Measurements from ENCODE around the gene SDK1. TPM values are rescaled to one million over a fixed set of nuclear protein-coding genes. Genes with fewer than 3 reads are reported as not detected.

The SDK1 gene
- total and polyA plus RNA-seq, 2 of the 8 experiments (the other 6 are each of a cell fraction or from before 2014, with no cell fraction given), result 3.3 to 7.2 TPM

- H3K14ac ChIP-seq (ENCODE audit: insufficient read length), result no peak overlapping the region
- H3K79me1 ChIP-seq (ENCODE audit: low read depth, low read length), result no peaks in the 10 kb centered on the region
- H2BK5ac ChIP-seq (ENCODE audit: low read depth, low read length), result no peak overlapping the region
- H3K36me3 ChIP-seq (ENCODE audit: control insufficient read depth in 2 of 4, insufficient read depth in 4 of 4, low read length in 3 of 4), result no peaks in the 10 kb centered on the region
- no peak overlapping the region for H3K4me2 ChIP-seq (ENCODE audit: insufficient read depth in 1 of 2, low read depth in 2 of 2, low read length in 2 of 2)
- no peak overlapping the region for H4K8ac ChIP-seq (ENCODE audit: extremely low read depth, insufficient read depth, low read length)
- H2BK15ac ChIP-seq (ENCODE audit: low read length), result no peak overlapping the region
- no peaks in the 10 kb centered on the region; a peak in 2 of 7 replicates for H3K27me3 ChIP-seq (replicated peaks in 1 of 4; ENCODE audit: control insufficient read depth in 3 of 4, extremely low read depth in 1 of 4, insufficient read depth in 3 of 4, low read length in 3 of 4)
- DNase-seq (ENCODE audit: low read depth in 1 of 2, low spot score in 2 of 2), result no peak
- no peak overlapping the region for H3K18ac ChIP-seq (ENCODE audit: extremely low read depth, low read length)
- no peak overlapping the region for H2BK12ac ChIP-seq (ENCODE audit: low read depth, low read length)
- no peak overlapping the region for H2AFZ ChIP-seq (ENCODE audit: low read length)
- no peaks in the 10 kb centered on the region for H3K23me2 ChIP-seq (ENCODE audit: low read depth, low read length)
- no peak overlapping the region for H2BK20ac ChIP-seq (ENCODE audit: low read length)
- ChIA-PET POLR2A (ENCODE audit: partially characterized antibody) (no interaction called here), CTCF (ENCODE audit: partially characterized antibody) (interaction anchor here (0.6 to 1.5 kb wide), 4 partner anchors 34 to 471 kb away, joined by 3 to 4 read pairs (median 3); no protein-coding TSS in a partner anchor)
- no peak overlapping the region for H3K56ac ChIP-seq (replicated peaks; ENCODE audit: insufficient read length, low read depth, low read length)
- H3K4me1 ChIP-seq (replicated peaks in 1 of 4; ENCODE audit: control insufficient read depth in 3 of 4, insufficient read depth in 4 of 4, low read length in 3 of 4), result peaks cover 0 to 5% (median 1%) of the 10 kb centered on the region in 4 experiments; a peak in 2 of 7 replicates
- H3K79me2 ChIP-seq (ENCODE audit: control insufficient read depth in 1 of 2, insufficient read depth in 2 of 2, low read length in 2 of 2), result no peaks in the 10 kb centered on the region
- H4K5ac ChIP-seq (ENCODE audit: insufficient read length, low read depth, low read length), result no peak overlapping the region
- H3K9me3 ChIP-seq (ENCODE audit: insufficient read depth in 2 of 2, low read depth in 1 of 2, low read length in 1 of 2), result no peaks in the 10 kb centered on the region
- H3K27ac ChIP-seq (ENCODE audit: low read depth, low read length), result no peak overlapping the region
- H2BK120ac ChIP-seq (replicated peaks; ENCODE audit: low read depth, low read length), result no peak overlapping the region
- H3K4me3 ChIP-seq (ENCODE audit: extremely low read depth in 1 of 4, insufficient read depth in 2 of 4, low read depth in 3 of 4, low read length in 4 of 4), result no peak overlapping the region
- no peak overlapping the region for H3K9ac ChIP-seq (replicated peaks in 1 of 4; ENCODE audit: extremely low read depth in 1 of 4, low read depth in 3 of 4, low read length in 3 of 4)
- H2AK5ac ChIP-seq (ENCODE audit: low read depth, low read length), result no peak overlapping the region
- no peak overlapping the region for H3K4ac ChIP-seq (replicated peaks; ENCODE audit: insufficient read length, low read depth, low read length)
- 76% methylated on average over 6 of the region's 6 CpGs; no CpG with 5 or more reads in 1 of the 2 experiments for WGBS, 2 experiments (ENCODE audit: extremely low coverage in 1 of 2, insufficient coverage in 1 of 2, insufficient read length in 1 of 2, insufficient replicate concordance in 2 of 2, low coverage in 1 of 2, low lambda C conversion rate in 2 of 2, missing lambda C conversion rate in 1 of 2)
- H4K91ac ChIP-seq (replicated peaks; ENCODE audit: insufficient read length, low read length), result no peak overlapping the region
- H3K23ac ChIP-seq (ENCODE audit: insufficient read length), result no peak overlapping the region
- FAIRE-seq, result no peak
- peaks cover 0 to 2% of the 10 kb centered on the region in 2 experiments for H4K20me1 ChIP-seq (replicated peaks in 1 of 2; ENCODE audit: control insufficient read depth in 1 of 2, insufficient read depth in 2 of 2, low read length in 2 of 2)
- no peak for TF ChIP-seq ZNF274 (IDR thresholded peaks at IDR 0.05; ENCODE audit: borderline replicate concordance, extremely low read depth, low read length)
- TF ChIP-seq RAD21 (IDR thresholded peaks at IDR 0.05 in 1 of 2, conservative IDR thresholded peaks at IDR 0.05 in 1 of 2; ENCODE audit: low read depth in 2 of 2, low read length in 2 of 2), result no peak
- TF ChIP-seq RBBP5 (IDR thresholded peaks at IDR 0.05; ENCODE audit: borderline replicate concordance, low read depth, low read length), result no peak
- TF ChIP-seq EZH2 (IDR thresholded peaks at IDR 0.05; ENCODE audit: low read depth, low read length, severe bottlenecking), result no peak
- TF ChIP-seq, protein P1, sequence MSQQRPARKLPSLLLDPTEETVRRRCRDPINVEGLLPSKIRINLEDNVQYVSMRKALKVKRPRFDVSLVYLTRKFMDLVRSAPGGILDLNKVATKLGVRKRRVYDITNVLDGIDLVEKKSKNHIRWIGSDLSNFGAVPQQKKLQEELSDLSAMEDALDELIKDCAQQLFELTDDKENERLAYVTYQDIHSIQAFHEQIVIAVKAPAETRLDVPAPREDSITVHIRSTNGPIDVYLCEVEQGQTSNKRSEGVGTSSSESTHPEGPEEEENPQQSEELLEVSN (IDR thresholded peaks at IDR 0.05), result peak; percentile 74
- no peak for TF ChIP-seq GABPA (IDR thresholded peaks at IDR 0.05; ENCODE audit: borderline replicate concordance, insufficient read depth, low read length)
- TF ChIP-seq, protein P2, sequence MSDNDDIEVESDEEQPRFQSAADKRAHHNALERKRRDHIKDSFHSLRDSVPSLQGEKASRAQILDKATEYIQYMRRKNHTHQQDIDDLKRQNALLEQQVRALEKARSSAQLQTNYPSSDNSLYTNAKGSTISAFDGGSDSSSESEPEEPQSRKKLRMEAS (IDR thresholded peaks at IDR 0.05), result peak; percentile 75
- no peak for TF ChIP-seq CHD1 (IDR thresholded peaks at IDR 0.05; ENCODE audit: low read depth, low read length)
These were observed 35.1 kb downstream of the SDK1 start for GRCh38 chr7:3336042-3336665.
